ENCODE measurements around the gene C1QB. TPM values are rescaled to one million over a fixed set of nuclear protein-coding genes. Genes with fewer than 3 reads are reported as not detected.

Gene C1QB
- total RNA-seq, 1 experiment from 2014 or later = not detected

Other genes starting within 250 kb of the C1QB start
- gene ZBTB40, start 201.4 kb upstream of the C1QB start, total RNA-seq (2014; rRNA removed; shearing (Covaris generic)) = 6.9 and 9.8 TPM in 2 replicates
- gene EPHA8, start 89.7 kb upstream of the C1QB start, total RNA-seq (2014; rRNA removed; shearing (Covaris generic)) = not detected in 2 replicates
- gene C1QA, start 16.6 kb upstream of the C1QB start, total RNA-seq (2014; rRNA removed; shearing (Covaris generic)) = not detected in 2 replicates
- not detected in 2 replicates for gene C1QC, start 9.6 kb upstream of the C1QB start, total RNA-seq (2014; rRNA removed; shearing (Covaris generic))
- 0.14 and 1.1 TPM in 2 replicates for gene EPHB2, start 57.6 kb downstream of the C1QB start, total RNA-seq (2014; rRNA removed; shearing (Covaris generic))